HG03159 (cell line): ENCODE measurements around the gene CKS1B.

ENCODE experiments used
- ATAC-seq: cut with Tn5 transposase; IDR thresholded peaks from one replicate; pipeline ENCODE4 v1.9.1; 2021; ENCODE audit warnings: mild to moderate bottlenecking, moderate library complexity; ENCODE audit not compliant: unreplicated experiment

CKS1B gene

GRCh38 chr1:154974102-154974807 is at the start of gene CKS1B:
Gene CKS1B (plus strand): TSS chr1:154974681. CDS start chr1:154974746, 65 bp downstream.
- peak; percentile 77 for ATAC-seq

- no peak for ATAC-seq
Observed at GRCh38 chr1:154925335-154926170, 48.9 kb upstream of the CKS1B start.

- ATAC-seq = no peak
Observed at GRCh38 chr1:154926201-154926600, 48.3 kb upstream of the CKS1B start.

DNA sequence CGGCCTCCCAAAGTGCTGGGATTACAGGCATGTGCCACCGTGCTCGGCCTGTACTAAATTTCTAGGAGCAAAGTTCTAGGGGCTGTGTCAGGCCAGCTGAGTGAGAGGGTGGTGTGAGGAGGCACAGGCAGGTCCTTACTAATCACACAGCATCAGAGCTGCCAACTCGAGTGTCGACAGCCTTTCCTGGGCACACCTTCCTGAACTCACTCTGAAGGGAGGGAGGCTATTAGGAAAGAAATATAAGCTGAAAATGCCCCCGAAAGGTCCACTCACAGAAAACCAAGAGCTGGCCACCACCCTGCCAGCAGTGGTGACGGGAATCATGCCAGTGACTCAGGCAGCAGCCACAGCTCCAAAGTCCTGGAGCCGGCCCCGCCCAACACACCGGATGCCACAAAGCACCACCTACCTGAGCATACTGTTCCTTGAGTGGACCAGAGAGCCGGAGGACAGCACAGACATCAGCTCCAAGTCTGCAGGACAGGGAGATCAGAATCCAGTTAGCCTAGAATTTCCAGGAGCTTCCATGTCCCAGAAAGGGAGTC is 42.5 kb upstream of the CKS1B start:
- ATAC-seq = no peak

GRCh38 chr1:154934358-154934948 is 40.0 kb upstream of the CKS1B start:
- no peak for ATAC-seq

DNA sequence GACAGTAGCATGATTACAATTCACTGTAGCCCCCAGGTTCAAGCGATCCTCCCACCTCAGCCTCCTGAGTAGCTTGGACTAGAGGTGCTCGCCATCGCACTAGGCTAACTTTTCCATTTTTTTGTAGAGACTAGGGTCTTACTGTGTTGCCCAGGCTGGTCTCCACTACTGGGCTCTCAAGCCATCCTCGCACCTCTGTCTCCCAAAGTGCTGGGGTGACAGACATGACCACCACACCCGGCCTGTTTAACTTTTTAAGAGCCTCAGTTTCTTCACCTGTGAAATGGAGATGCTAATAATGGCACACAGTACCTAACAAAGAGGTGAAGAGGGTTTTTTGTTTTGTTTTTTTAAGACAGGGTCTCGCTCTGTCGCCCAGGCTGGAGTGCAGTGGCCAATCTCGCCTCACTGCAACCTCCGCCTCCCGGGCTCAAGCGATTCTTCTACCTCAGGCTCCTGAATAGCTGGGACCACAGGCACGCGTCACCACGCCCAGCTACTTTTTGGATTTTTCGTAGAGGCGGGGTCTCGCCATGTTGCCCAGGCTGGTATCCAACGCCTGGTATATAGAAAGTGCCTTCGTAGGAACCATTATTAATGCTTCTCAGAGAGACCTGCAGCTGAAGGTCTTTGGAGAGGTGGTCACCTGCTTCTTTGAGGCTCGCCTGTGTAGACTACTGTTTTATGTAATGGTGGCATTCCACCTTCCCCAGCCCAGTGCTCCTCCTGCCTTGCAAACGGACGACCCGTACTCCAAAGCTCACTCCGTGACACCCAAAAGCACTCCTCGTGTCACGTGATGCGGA is 38.5 kb upstream of the CKS1B start:
- ATAC-seq = no peak

GRCh38 chr1:154936555-154937084 is 37.9 kb upstream of the CKS1B start, which contains the start of gene PMVK:
Gene PMVK (minus strand): TSS chr1:154936719. CDS start chr1:154936685, 34 bp downstream.
- peak; percentile 75 for ATAC-seq

GRCh38 chr1:154937085-154937987 is 37.1 kb upstream of the CKS1B start:
- ATAC-seq = peak; percentile 57

DNA sequence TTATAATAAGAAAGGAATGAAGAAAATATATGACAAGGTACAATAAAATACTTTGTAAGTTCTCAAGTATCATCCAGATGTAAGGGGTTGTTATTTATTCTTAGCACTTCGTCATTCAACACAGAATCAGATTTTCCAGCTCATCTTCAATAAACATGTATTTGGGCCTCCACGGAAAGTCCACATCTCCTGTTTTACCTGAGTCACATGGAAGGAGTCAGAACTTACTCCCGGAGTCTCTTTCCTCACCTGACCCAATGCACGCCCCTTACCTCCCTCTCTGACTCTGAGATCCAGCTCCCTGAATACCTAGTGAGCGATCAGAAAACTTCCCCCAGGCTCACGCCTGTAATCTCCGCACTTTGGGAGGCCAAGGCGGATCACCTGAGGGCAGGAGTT is 36.5 kb upstream of the CKS1B start:
- ATAC-seq = no peak

GRCh38 chr1:154938604-154939399 is 35.7 kb upstream of the CKS1B start:
- no peak for ATAC-seq

DNA sequence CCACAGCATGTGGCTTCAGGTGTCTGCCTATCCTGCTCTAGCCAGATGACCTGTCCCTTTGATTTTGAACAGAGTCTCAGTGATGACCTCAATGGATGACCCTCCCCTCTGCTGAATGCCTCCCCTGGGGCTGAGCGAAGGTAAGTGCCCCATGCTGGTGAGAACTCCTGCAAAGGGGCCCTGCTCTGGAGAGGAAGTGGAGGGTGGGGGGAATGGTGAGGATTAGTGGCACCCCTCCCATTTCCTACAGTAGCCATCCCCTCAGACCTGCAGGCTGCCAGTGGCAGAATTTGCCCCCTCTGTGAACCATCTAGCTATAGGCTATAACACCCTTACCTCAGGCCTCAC is 34.3 kb upstream of the CKS1B start:
- no peak for ATAC-seq

GRCh38 chr1:154940651-154941194 is 33.8 kb upstream of the CKS1B start:
- no peak for ATAC-seq

DNA sequence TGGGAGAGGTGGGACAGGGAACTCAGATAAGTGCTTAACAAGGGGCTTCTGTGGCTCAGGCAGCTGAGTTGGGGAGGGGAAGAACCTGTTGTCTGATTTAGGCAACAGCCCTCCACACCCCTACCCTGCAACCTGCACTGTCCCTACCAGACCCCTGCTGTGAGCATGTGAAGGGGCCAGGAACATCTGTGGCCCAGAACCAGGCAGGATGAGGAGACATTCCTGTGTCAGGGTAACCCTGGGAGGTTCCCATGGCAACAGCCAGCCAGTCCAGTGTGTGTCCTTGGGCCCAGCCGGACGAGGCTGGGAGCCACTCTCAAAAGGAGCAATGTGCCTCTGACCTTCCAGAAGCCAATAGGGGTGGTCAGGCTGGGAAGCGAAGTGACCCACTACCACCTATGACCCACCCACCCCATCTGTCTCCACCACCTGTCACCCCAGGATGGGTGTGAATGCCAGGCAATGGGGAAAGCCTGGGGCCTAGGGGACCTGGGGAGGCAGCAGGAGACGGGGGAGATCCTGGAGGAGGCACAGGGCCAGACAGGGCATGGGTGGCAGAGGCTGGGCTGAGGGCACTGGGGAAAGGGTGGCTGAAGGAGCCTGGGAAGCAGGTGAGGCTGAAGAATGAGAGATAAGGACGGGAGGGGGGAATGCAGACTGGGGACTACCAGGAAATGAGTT is 33.0 kb upstream of the CKS1B start:
- no peak for ATAC-seq

DNA sequence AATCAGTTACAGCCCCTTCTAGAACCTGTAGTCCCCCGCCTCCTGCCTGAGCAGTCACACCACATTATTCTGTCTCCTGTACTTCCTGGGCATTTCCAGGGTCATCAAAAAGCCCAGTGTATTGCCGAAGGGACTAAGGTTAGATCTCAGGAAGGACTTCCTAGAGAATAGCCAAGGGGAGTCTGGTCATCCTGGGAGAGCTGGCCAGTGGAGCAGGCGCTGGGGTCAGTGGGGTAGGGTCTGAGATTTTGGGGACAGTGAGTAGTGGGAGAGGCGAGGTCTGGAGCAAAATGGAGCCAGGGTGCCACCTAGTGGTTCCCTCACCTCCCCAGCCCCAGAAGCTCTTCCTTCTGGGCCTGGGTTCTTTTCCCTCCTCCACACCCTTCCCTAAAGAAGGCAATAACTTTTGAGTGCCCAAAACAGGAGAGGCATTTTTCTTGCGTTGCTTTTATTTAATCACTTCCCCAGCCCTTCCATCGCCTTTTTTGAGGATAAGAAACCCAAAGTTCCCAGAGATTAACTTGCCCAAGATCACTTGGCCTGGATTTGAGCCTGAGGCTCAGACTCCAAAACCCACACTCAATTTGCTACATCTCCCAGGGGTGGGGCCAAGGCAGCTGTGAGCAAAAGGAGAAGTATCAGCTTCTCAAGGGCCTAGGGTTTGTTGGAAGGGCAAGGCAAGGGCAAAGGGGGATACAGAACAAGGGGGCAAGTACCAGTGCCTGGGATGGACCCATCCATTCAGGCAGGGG is 30.7 kb upstream of the CKS1B start:
- ATAC-seq = no peak

GRCh38 chr1:154944401-154945159 is 29.9 kb upstream of the CKS1B start:
- ATAC-seq = no peak
